ENCODE measurements around the gene ONECUT2.

The ONECUT2 gene

DNA sequence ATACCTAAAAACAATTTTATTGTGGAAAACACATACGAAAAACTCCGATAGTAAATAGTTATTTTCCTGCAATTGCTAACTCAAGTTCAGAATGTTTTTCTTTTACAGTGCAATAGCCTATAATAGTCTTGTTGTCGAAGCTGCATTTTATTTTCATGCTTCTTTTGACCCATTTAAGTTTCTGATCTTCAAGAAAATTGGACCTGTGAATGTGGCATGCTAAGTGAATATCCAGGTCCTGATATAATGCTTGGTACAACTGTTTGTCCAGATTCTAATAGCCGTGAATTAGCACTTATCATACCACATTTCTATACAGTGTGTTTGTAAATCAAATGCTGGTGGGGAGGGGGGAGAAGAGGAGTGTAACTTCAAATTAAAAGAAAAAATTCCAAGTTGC lies 3.0 kb upstream of the ONECUT2 start:
- H3K27me3 ChIP-seq (ENCODE audit: low read length) = no peaks in the 10 kb centered on the region

GRCh38 chr18:57432751-57433400 lies 2.3 kb upstream of the ONECUT2 start:
- Histone ChIP-seq H3K4me2 (ENCODE audit: low read depth, low read length, poor library complexity, severe bottlenecking) (no peak overlapping the region), H4K20me1 (ENCODE audit: low read depth, low read length) (no peaks in the 10 kb centered on the region), H3K27me3 (ENCODE audit: low read length) (no peaks in the 10 kb centered on the region)

More for the DNA sequence above, 3.0 kb upstream of the ONECUT2 start:
- H2AFZ ChIP-seq (ENCODE audit: low read depth, low read length, severe bottlenecking) = no peak overlapping the region
- no peaks in the 10 kb centered on the region for H3K36me3 ChIP-seq (ENCODE audit: low read length)
- TF ChIP-seq EZH2phosphoT487 (conservative IDR thresholded peaks at IDR 0.05; ENCODE audit: low read length) (no peak), CTCF (IDR thresholded peaks at IDR 0.05; ENCODE audit: insufficient read depth, low read length, poor library complexity, severe bottlenecking) (no peak)
- H3K9ac ChIP-seq (ENCODE audit: low read length) = no peak overlapping the region
- H3K27ac ChIP-seq (ENCODE audit: low read depth, low read length) = no peak overlapping the region
- no peaks in the 10 kb centered on the region for H3K79me2 ChIP-seq (ENCODE audit: insufficient read depth, low read length)
- no peaks in the 10 kb centered on the region for H3F3A ChIP-seq (ENCODE audit: insufficient read depth)
- no peaks in the 10 kb centered on the region for H3K9me3 ChIP-seq (ENCODE audit: insufficient read depth, low read length)
- H3K4me3 ChIP-seq (ENCODE audit: insufficient read depth, low read length, poor library complexity, severe bottlenecking) = no peak overlapping the region
- no peaks in the 10 kb centered on the region for H3K9me2 ChIP-seq (replicated peaks; ENCODE audit: insufficient read depth, low read length)
- H3K4me2 ChIP-seq (ENCODE audit: low read depth, low read length, poor library complexity, severe bottlenecking) = no peak overlapping the region
- H4K20me1 ChIP-seq (ENCODE audit: low read depth, low read length) = no peaks in the 10 kb centered on the region

GRCh38 chr18:57433482-57433881 lies 1.7 kb upstream of the ONECUT2 start:
- Histone ChIP-seq H3K27me3 (ENCODE audit: low read length) (no peaks in the 10 kb centered on the region), H3K4me3 (ENCODE audit: insufficient read depth, low read length, poor library complexity, severe bottlenecking) (no peak overlapping the region), H3K9me3 (ENCODE audit: insufficient read depth, low read length) (no peaks in the 10 kb centered on the region), H3K9ac (ENCODE audit: low read length) (no peak overlapping the region), H2AFZ (ENCODE audit: low read depth, low read length, severe bottlenecking) (no peak overlapping the region), H3K79me2 (ENCODE audit: insufficient read depth, low read length) (no peaks in the 10 kb centered on the region), H3F3A (ENCODE audit: insufficient read depth) (no peaks in the 10 kb centered on the region), H4K20me1 (ENCODE audit: low read depth, low read length) (no peaks in the 10 kb centered on the region), H3K4me2 (ENCODE audit: low read depth, low read length, poor library complexity, severe bottlenecking) (no peak overlapping the region), H3K36me3 (ENCODE audit: low read length) (no peaks in the 10 kb centered on the region), H3K9me2 (replicated peaks; ENCODE audit: insufficient read depth, low read length) (no peaks in the 10 kb centered on the region), H3K27ac (ENCODE audit: low read depth, low read length) (no peak overlapping the region)
- TF ChIP-seq EZH2phosphoT487 (conservative IDR thresholded peaks at IDR 0.05; ENCODE audit: low read length) = no peak

More at GRCh38 chr18:57432751-57433400, 2.3 kb upstream of the ONECUT2 start:
- TF ChIP-seq CTCF (IDR thresholded peaks at IDR 0.05; ENCODE audit: insufficient read depth, low read length, poor library complexity, severe bottlenecking) (no peak), EZH2phosphoT487 (conservative IDR thresholded peaks at IDR 0.05; ENCODE audit: low read length) (no peak)
- Histone ChIP-seq H3K9me3 (ENCODE audit: insufficient read depth, low read length) (no peaks in the 10 kb centered on the region), H3K36me3 (ENCODE audit: low read length) (no peaks in the 10 kb centered on the region), H3K79me2 (ENCODE audit: insufficient read depth, low read length) (no peaks in the 10 kb centered on the region), H2AFZ (ENCODE audit: low read depth, low read length, severe bottlenecking) (no peak overlapping the region), H3K9me2 (replicated peaks; ENCODE audit: insufficient read depth, low read length) (no peaks in the 10 kb centered on the region), H3K9ac (ENCODE audit: low read length) (no peak overlapping the region), H3K4me3 (ENCODE audit: insufficient read depth, low read length, poor library complexity, severe bottlenecking) (no peak overlapping the region), H3F3A (ENCODE audit: insufficient read depth) (no peaks in the 10 kb centered on the region), H3K27ac (ENCODE audit: low read depth, low read length) (no peak overlapping the region)

DNA sequence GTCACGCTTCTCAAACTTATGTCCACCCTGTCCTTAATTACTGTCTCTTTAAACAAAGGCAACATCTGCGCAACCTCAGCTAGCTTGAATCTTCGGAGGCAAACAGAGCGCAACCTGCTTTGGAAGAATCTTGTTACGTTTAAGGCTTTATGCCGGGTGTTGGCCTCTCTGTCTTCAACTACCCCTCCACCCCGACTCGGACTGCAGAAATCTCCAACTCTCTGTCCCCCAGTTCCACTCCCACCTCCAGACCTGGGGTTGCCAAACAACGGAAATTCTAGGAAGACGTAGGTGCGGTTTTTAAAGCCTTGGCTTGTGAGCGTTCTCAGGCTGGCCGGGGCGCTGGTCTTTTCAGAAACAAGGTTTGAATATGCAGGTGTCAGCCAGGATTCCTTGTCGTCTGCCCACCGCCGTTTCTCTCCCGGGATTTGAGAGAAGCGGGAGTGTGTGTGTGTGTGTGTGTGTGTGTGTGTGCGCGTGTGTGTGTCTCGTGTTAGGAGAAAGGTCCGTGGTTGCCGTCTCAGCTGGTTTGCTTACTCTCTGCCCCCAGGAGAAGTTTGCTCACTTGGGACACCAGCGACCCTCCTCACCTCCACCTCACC lies 1.1 kb upstream of the ONECUT2 start:
- H3K79me2 ChIP-seq (ENCODE audit: insufficient read depth, low read length) = no peaks in the 10 kb centered on the region
- no peaks in the 10 kb centered on the region for H4K20me1 ChIP-seq (ENCODE audit: low read depth, low read length)
- TF ChIP-seq EZH2phosphoT487 (conservative IDR thresholded peaks at IDR 0.05; ENCODE audit: low read length) (no peak), CTCF (IDR thresholded peaks at IDR 0.05; ENCODE audit: insufficient read depth, low read length, poor library complexity, severe bottlenecking) (no peak)
- H3F3A ChIP-seq (ENCODE audit: insufficient read depth) = no peaks in the 10 kb centered on the region
- H3K27me3 ChIP-seq (ENCODE audit: low read length) = no peaks in the 10 kb centered on the region
- H3K9me3 ChIP-seq (ENCODE audit: insufficient read depth, low read length) = no peaks in the 10 kb centered on the region
- H3K4me2 ChIP-seq (ENCODE audit: low read depth, low read length, poor library complexity, severe bottlenecking) = no peak overlapping the region
- H2AFZ ChIP-seq (ENCODE audit: low read depth, low read length, severe bottlenecking) = no peak overlapping the region
- no peaks in the 10 kb centered on the region for H3K36me3 ChIP-seq (ENCODE audit: low read length)
- H3K9ac ChIP-seq (ENCODE audit: low read length) = no peak overlapping the region
- no peaks in the 10 kb centered on the region for H3K9me2 ChIP-seq (replicated peaks; ENCODE audit: insufficient read depth, low read length)
- no peak overlapping the region for H3K27ac ChIP-seq (ENCODE audit: low read depth, low read length)
- H3K4me3 ChIP-seq (ENCODE audit: insufficient read depth, low read length, poor library complexity, severe bottlenecking) = no peak overlapping the region

Measured in SU-DHL-6 (cell line).